Endothelial cell of umbilical vein (primary cell): ENCODE results near the gene SAMD10.

Experiments used
- CTCF ChIP-seq, 2 donors: IDR thresholded peaks; 1 replicate in 1 of 2; 2 replicates in 1 of 2; pipeline ENCODE4 v1.5.1; 2011; ENCODE audit warnings: low read length in 2 of 2, mild to moderate bottlenecking in 2 of 2, moderate library complexity in 2 of 2, control low read depth in 1 of 2, inconsistent platforms in 1 of 2, low read depth in 1 of 2; ENCODE audit not compliant: insufficient read depth in 1 of 2; ENCODE audit errors: extremely low read depth in 1 of 2
- EZH2 ChIP-seq: IDR thresholded peaks from 2 replicates; pipeline ENCODE4 v1.6.1; 2012; ENCODE audit warnings: borderline replicate concordance, low read depth, mild to moderate bottlenecking, moderate library complexity, low read length, inconsistent platforms; ENCODE audit not compliant: severe bottlenecking
- MAX ChIP-seq: IDR thresholded peaks from 2 replicates; pipeline ENCODE4 v1.6.1; 2011; ENCODE audit not compliant: insufficient read depth, insufficient read length
- POLR2A ChIP-seq: IDR thresholded peaks from 2 replicates; pipeline ENCODE4 v1.6.1; 2012; ENCODE audit warnings: low read depth, mild to moderate bottlenecking, control low read depth, low read length

GRCh38 chr20:63968928-63969760, 10.3 kb downstream of the SAMD10 start:
- TF ChIP-seq CTCF (IDR thresholded peaks at IDR 0.05; ENCODE audit: extremely low read depth in 1 of 2, insufficient read depth in 1 of 2, low read depth in 1 of 2, low read length in 2 of 2) (no peak), MAX (no peak), EZH2 (no peak), POLR2A (no peak)
